ENCODE measurements around the gene TRAF1. TPM values are rescaled to one million over a fixed set of nuclear protein-coding genes. Genes with fewer than 3 reads are reported as not detected.
A peak's percentile ranks its signal among the peaks of the same experiment; 100 is the strongest.
"Not testable (repeated sequence)": the region's sequence is repeated elsewhere in the genome, so short reads cannot be mapped to it uniquely, and the experiment has no call there.

Gene TRAF1
- 1.3 TPM for polyA plus RNA-seq

GRCh38 chr9:120926397-120926928 is at the start of gene TRAF1:
TSS of gene TRAF1 (minus strand) at chr9:120926796. CDS start at chr9:120926075, 721 bp downstream.
- Mint-ChIP-seq H3K27me3 (no peaks in the 10 kb centered on the region), H3K9me3 (no peaks in the 10 kb centered on the region), H3K36me3 (peaks cover 5% of the 10 kb centered on the region), H3K27ac (peak within 1 kb of the TSS; percentile 85 to 97 (median 97)), H3K4me1 (peaks cover 59 to 71% (median 59%) of the 10 kb centered on the region in 3 donors), H3K4me3 (peak within 1 kb of the TSS; percentile 91 to 93 (median 92))

GRCh38 chr9:120974921-120975320 is 48.3 kb upstream of the TRAF1 start:
- H3K4me1 Mint-ChIP-seq = peaks cover 0 to 13% (median 11%) of the 10 kb centered on the region in 3 donors
- no peaks in the 10 kb centered on the region for H3K27me3 Mint-ChIP-seq
- peak overlapping the region in 1 of 3 donors; percentile 6 for H3K27ac Mint-ChIP-seq
- no peak overlapping the region for H3K4me3 Mint-ChIP-seq
- H3K9me3 Mint-ChIP-seq = no peaks in the 10 kb centered on the region
- H3K36me3 Mint-ChIP-seq = peaks cover 5% of the 10 kb centered on the region

- Mint-ChIP-seq H3K36me3 (peaks cover 5% of the 10 kb centered on the region), H3K4me3 (no peak overlapping the region), H3K27ac (no peak overlapping the region), H3K9me3 (no peaks in the 10 kb centered on the region), H3K27me3 (no peaks in the 10 kb centered on the region), H3K4me1 (peaks cover 0 to 13% (median 11%) of the 10 kb centered on the region in 3 donors)
Measured at GRCh38 chr9:120974181-120974580, 47.6 kb upstream of the TRAF1 start.

- peak overlapping the region in 1 of 3 donors; percentile 75 for H3K27ac Mint-ChIP-seq
- no peaks in the 10 kb centered on the region for H3K27me3 Mint-ChIP-seq
- peaks cover 0 to 13% (median 11%) of the 10 kb centered on the region in 3 donors for H3K4me1 Mint-ChIP-seq
- no peaks in the 10 kb centered on the region for H3K9me3 Mint-ChIP-seq
- H3K36me3 Mint-ChIP-seq = peaks cover 4% of the 10 kb centered on the region
- H3K4me3 Mint-ChIP-seq = no peak overlapping the region
Measured at GRCh38 chr9:120971938-120972337, 45.3 kb upstream of the TRAF1 start.

GRCh38 chr9:120971471-120971870 is 44.9 kb upstream of the TRAF1 start:
- H3K36me3 Mint-ChIP-seq, H3K4me3 Mint-ChIP-seq, H3K27me3 Mint-ChIP-seq, H3K9me3 Mint-ChIP-seq: not testable (repeated sequence)
- H3K27ac Mint-ChIP-seq = peak overlapping the region in 1 of 3 donors; percentile 75
- peaks cover 0 to 13% (median 11%) of the 10 kb centered on the region in 3 donors for H3K4me1 Mint-ChIP-seq

GRCh38 chr9:120970244-120970643 is 43.6 kb upstream of the TRAF1 start:
- H3K27ac Mint-ChIP-seq = no peak overlapping the region

GRCh38 chr9:120966013-120966369 is 39.4 kb upstream of the TRAF1 start:
- no peaks in the 10 kb centered on the region for H3K4me1 Mint-ChIP-seq

More at GRCh38 chr9:120970244-120970643, 43.6 kb upstream of the TRAF1 start:
- peaks cover 0 to 2% (median 0%) of the 10 kb centered on the region in 3 donors for H3K9me3 Mint-ChIP-seq
- H3K36me3 Mint-ChIP-seq = peaks cover 6% of the 10 kb centered on the region
- no peaks in the 10 kb centered on the region for H3K27me3 Mint-ChIP-seq
- H3K4me3 Mint-ChIP-seq = no peak overlapping the region
- H3K4me1 Mint-ChIP-seq = peaks cover 0 to 12% (median 10%) of the 10 kb centered on the region in 3 donors

GRCh38 chr9:120965344-120966012 is 38.9 kb upstream of the TRAF1 start:
- Mint-ChIP-seq H3K9me3 (peaks cover 0 to 2% (median 0%) of the 10 kb centered on the region in 3 donors), H3K4me1 (no peaks in the 10 kb centered on the region), H3K27ac (no peak overlapping the region), H3K27me3 (no peaks in the 10 kb centered on the region), H3K4me3 (no peak overlapping the region), H3K36me3 (peaks cover 18% of the 10 kb centered on the region)

More at GRCh38 chr9:120966013-120966369, 39.4 kb upstream of the TRAF1 start:
- H3K27ac Mint-ChIP-seq = no peak overlapping the region
- peaks cover 18% of the 10 kb centered on the region for H3K36me3 Mint-ChIP-seq
- no peaks in the 10 kb centered on the region for H3K27me3 Mint-ChIP-seq
- H3K9me3 Mint-ChIP-seq = peaks cover 0 to 2% (median 0%) of the 10 kb centered on the region in 3 donors
- H3K4me3 Mint-ChIP-seq = no peak overlapping the region

GRCh38 chr9:120961936-120962335 is 35.3 kb upstream of the TRAF1 start:
- no peaks in the 10 kb centered on the region for H3K27me3 Mint-ChIP-seq
- no peak overlapping the region for H3K27ac Mint-ChIP-seq
- H3K4me1 Mint-ChIP-seq = no peaks in the 10 kb centered on the region
- peaks cover 0 to 2% (median 0%) of the 10 kb centered on the region in 3 donors for H3K9me3 Mint-ChIP-seq
- H3K36me3 Mint-ChIP-seq = peaks cover 21% of the 10 kb centered on the region
- no peak overlapping the region for H3K4me3 Mint-ChIP-seq

GRCh38 chr9:120960001-120960400 is 33.4 kb upstream of the TRAF1 start:
- H3K4me3 Mint-ChIP-seq = no peak overlapping the region
- peaks cover 18% of the 10 kb centered on the region for H3K36me3 Mint-ChIP-seq
- H3K4me1 Mint-ChIP-seq = no peaks in the 10 kb centered on the region
- no peaks in the 10 kb centered on the region for H3K27me3 Mint-ChIP-seq
- H3K9me3 Mint-ChIP-seq = no peaks in the 10 kb centered on the region
- no peak overlapping the region for H3K27ac Mint-ChIP-seq

- no peaks in the 10 kb centered on the region for H3K27me3 Mint-ChIP-seq
- no peaks in the 10 kb centered on the region for H3K4me1 Mint-ChIP-seq
- H3K9me3 Mint-ChIP-seq = no peaks in the 10 kb centered on the region
- no peak overlapping the region for H3K4me3 Mint-ChIP-seq
- H3K27ac Mint-ChIP-seq = no peak overlapping the region
- peaks cover 11% of the 10 kb centered on the region for H3K36me3 Mint-ChIP-seq
Measured at GRCh38 chr9:120956862-120957261, 30.3 kb upstream of the TRAF1 start.

GRCh38 chr9:120951960-120952618 is 25.5 kb upstream of the TRAF1 start:
- Mint-ChIP-seq H3K27ac (no peak overlapping the region), H3K36me3 (peaks cover under 1% of the 10 kb centered on the region)

GRCh38 chr9:120950421-120951388 is 24.1 kb upstream of the TRAF1 start:
- Mint-ChIP-seq H3K4me1 (no peaks in the 10 kb centered on the region), H3K27me3 (no peaks in the 10 kb centered on the region), H3K9me3 (no peaks in the 10 kb centered on the region), H3K27ac (no peak overlapping the region), H3K4me3 (no peak overlapping the region), H3K36me3 (no peaks in the 10 kb centered on the region)

More at GRCh38 chr9:120951960-120952618, 25.5 kb upstream of the TRAF1 start:
- Mint-ChIP-seq H3K9me3 (no peaks in the 10 kb centered on the region), H3K4me3 (no peak overlapping the region), H3K4me1 (no peaks in the 10 kb centered on the region), H3K27me3 (no peaks in the 10 kb centered on the region)

- Mint-ChIP-seq H3K4me3 (no peak overlapping the region), H3K4me1 (peaks cover 2 to 6% (median 5%) of the 10 kb centered on the region in 3 donors), H3K27ac (no peak overlapping the region), H3K27me3 (no peaks in the 10 kb centered on the region), H3K9me3 (peaks cover 0 to 2% (median 0%) of the 10 kb centered on the region in 3 donors), H3K36me3 (no peaks in the 10 kb centered on the region)
Measured at GRCh38 chr9:120949290-120949689, 22.7 kb upstream of the TRAF1 start.
